ENCODE data around the gene VPS36.

VPS36 gene

DNA sequence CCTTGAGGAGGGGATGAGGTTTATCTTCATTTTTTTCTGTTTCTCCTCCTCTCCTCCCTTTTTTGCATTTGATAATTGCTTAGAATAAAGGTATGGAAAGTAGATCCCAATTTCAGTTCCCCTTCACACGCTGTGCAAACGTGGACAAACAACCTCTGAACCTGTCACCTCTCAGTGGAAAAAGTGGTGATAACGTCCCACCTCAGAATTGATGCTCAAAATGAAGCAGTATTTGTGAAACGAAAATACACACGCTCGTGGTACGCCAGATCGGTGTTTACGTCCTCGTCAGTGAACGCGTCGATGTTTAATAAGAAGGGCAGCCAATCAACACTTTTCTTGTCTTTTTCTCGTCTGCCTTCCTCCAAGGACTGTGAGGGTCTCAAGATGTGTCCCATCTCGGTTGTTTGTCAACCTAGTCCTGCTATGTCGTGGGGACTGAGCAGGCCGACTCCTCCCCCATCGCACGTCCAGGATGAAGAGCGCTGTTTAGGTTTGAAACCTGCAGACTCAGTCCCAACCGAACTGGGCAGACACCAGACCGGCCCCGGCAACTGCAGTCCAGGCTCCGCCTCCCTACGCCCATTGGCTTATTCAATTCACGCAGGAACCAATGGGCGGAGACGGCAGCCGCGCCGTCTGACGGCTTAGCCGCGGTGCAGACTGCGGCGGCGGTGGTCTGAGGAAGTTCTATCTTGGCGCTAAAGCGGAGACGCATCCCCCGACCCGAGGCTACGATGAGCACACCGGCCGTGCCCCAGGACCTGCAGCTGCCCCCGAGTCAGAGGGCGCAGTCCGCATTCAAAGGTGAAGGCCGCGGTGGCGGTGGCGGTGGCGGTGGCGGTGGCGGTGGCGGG, 4.6 kb upstream of the VPS36 start, which contains the start of gene CKAP2:
Gene CKAP2, plus strand, starts transcription at position 659 of the 857 bp plus-strand sequence. Its CDS starts 79 bp downstream, at position 738.
- Histone ChIP-seq H3K18ac (ENCODE audit: low read length) (peak within 1 kb of the TSS; percentile 88), H4K8ac (ENCODE audit: low read depth, low read length) (peak within 1 kb of the TSS; percentile 88), H2BK12ac (ENCODE audit: low read length) (peak within 1 kb of the TSS; percentile 8), H3K4me1 (ENCODE audit: control insufficient read depth in 1 of 2, insufficient read depth in 2 of 2, low read length in 2 of 2) (peaks cover 3% of the 10 kb centered on the region in 2 experiments), H2AFZ (ENCODE audit: insufficient read depth, low read length, poor library complexity) (peak within 1 kb of the TSS; percentile 93), H3K9ac (ENCODE audit: low read length) (peak within 1 kb of the TSS; percentile 70), H3K23ac (ENCODE audit: low read length) (no peak within 1 kb of the TSS), H2BK5ac (ENCODE audit: low read depth, low read length, poor library complexity) (peak within 1 kb of the TSS; percentile 71), H4K91ac (ENCODE audit: low read depth, low read length) (peak within 1 kb of the TSS; percentile 84), H3K9me3 (ENCODE audit: insufficient read depth, low read depth, low read length) (no peaks in the 10 kb centered on the region), H3K79me1 (ENCODE audit: low read length) (peaks cover 10% of the 10 kb centered on the region), H3K27ac (ENCODE audit: low read depth, low read length) (peak within 1 kb of the TSS; percentile 62), H2BK120ac (ENCODE audit: insufficient read depth, low read length, poor library complexity) (peak within 1 kb of the TSS; percentile 74), H2AK5ac (ENCODE audit: low read length) (no peak within 1 kb of the TSS), H4K12ac (ENCODE audit: low read depth, low read length) (peak within 1 kb of the TSS; percentile 91), H3K4me2 (ENCODE audit: low read length) (peak within 1 kb of the TSS; percentile 83), H3K27me3 (ENCODE audit: insufficient read depth, low read length) (no peaks in the 10 kb centered on the region), H3K36me3 (ENCODE audit: control insufficient read depth in 1 of 2, insufficient read depth in 2 of 2, low read length in 2 of 2) (peaks cover 8 to 11% of the 10 kb centered on the region in 2 experiments), H3K4me3 (ENCODE audit: low read depth, low read length) (peak within 1 kb of the TSS; percentile 92), H3K79me2 (ENCODE audit: control insufficient read depth, insufficient read depth, low read length, poor library complexity) (peaks cover 9% of the 10 kb centered on the region), H3K14ac (ENCODE audit: low read length) (peak within 1 kb of the TSS; percentile 67), H3K4ac (ENCODE audit: low read depth, low read length) (peak within 1 kb of the TSS; percentile 65)
- DNase-seq = peak; percentile 95 to 96
- WGBS (ENCODE audit: extremely low coverage, insufficient coverage, insufficient read length) = no CpG with 5 or more reads among the region's 56 CpGs

- H3K4me2 ChIP-seq (ENCODE audit: low read length) = peak overlapping the region; percentile 83
- no peak overlapping the region for H4K91ac ChIP-seq (ENCODE audit: low read depth, low read length)
- H3K4ac ChIP-seq (ENCODE audit: low read depth, low read length) = no peak overlapping the region
- WGBS (ENCODE audit: extremely low coverage, insufficient coverage, insufficient read length) = no CpG with 5 or more reads among the region's 8 CpGs
- no peak overlapping the region for H3K18ac ChIP-seq (ENCODE audit: low read length)
- H2BK120ac ChIP-seq (ENCODE audit: insufficient read depth, low read length, poor library complexity) = no peak overlapping the region
- H3K27ac ChIP-seq (ENCODE audit: low read depth, low read length) = no peak overlapping the region
- H3K14ac ChIP-seq (ENCODE audit: low read length) = no peak overlapping the region
- H3K79me1 ChIP-seq (ENCODE audit: low read length) = peaks cover 14% of the 10 kb centered on the region
- H4K12ac ChIP-seq (ENCODE audit: low read depth, low read length) = no peak overlapping the region
- H3K79me2 ChIP-seq (ENCODE audit: control insufficient read depth, insufficient read depth, low read length, poor library complexity) = peaks cover 11% of the 10 kb centered on the region
- H2AK5ac ChIP-seq (ENCODE audit: low read length) = no peak overlapping the region
- no peak overlapping the region for H2BK5ac ChIP-seq (ENCODE audit: low read depth, low read length, poor library complexity)
- H3K4me1 ChIP-seq (ENCODE audit: control insufficient read depth in 1 of 2, insufficient read depth in 2 of 2, low read length in 2 of 2) = peaks cover 3% of the 10 kb centered on the region in 2 experiments
- H3K36me3 ChIP-seq (ENCODE audit: control insufficient read depth in 1 of 2, insufficient read depth in 2 of 2, low read length in 2 of 2) = peaks cover 5 to 7% of the 10 kb centered on the region in 2 experiments
- no peaks in the 10 kb centered on the region for H3K27me3 ChIP-seq (ENCODE audit: insufficient read depth, low read length)
- H3K4me3 ChIP-seq (ENCODE audit: low read depth, low read length) = peak overlapping the region; percentile 37
- H2BK12ac ChIP-seq (ENCODE audit: low read length) = peak overlapping the region; percentile 8
- H3K9me3 ChIP-seq (ENCODE audit: insufficient read depth, low read depth, low read length) = no peaks in the 10 kb centered on the region
- H4K8ac ChIP-seq (ENCODE audit: low read depth, low read length) = no peak overlapping the region
- no peak overlapping the region for H2AFZ ChIP-seq (ENCODE audit: insufficient read depth, low read length, poor library complexity)
- DNase-seq = peak in 1 of 2 donors; percentile 6
- H3K9ac ChIP-seq (ENCODE audit: low read length) = peak overlapping the region; percentile 9
- H3K23ac ChIP-seq (ENCODE audit: low read length) = no peak overlapping the region
These were observed 4.0 kb upstream of the VPS36 start for GRCh38 chr13:52454459-52454819.

DNA sequence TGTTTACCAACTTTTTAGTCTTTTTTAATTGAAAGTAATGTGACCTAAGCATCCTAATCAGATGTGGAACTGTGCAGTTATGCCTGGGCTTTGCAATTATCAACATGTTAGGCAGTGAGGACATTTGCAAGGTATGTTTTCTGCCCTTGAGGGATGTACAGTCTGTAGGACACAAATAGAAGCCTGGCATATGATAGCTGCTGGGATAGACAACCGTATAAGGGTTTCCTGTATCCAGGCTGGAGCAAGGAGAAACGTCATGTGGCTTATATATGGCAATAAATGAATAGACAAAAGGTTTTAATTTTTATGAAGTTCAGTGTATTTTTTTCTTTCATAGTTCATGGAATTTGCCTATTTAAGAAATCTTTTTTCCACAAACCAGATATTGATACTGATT, 2.0 kb upstream of the VPS36 start:
- no peak overlapping the region for H3K4me2 ChIP-seq (ENCODE audit: low read length)
- H3K27me3 ChIP-seq (ENCODE audit: insufficient read depth, low read length) = no peaks in the 10 kb centered on the region
- H2AFZ ChIP-seq (ENCODE audit: insufficient read depth, low read length, poor library complexity) = no peak overlapping the region
- no peak overlapping the region for H2BK120ac ChIP-seq (ENCODE audit: insufficient read depth, low read length, poor library complexity)
- H4K8ac ChIP-seq (ENCODE audit: low read depth, low read length) = no peak overlapping the region
- no peak overlapping the region for H4K12ac ChIP-seq (ENCODE audit: low read depth, low read length)
- H3K23ac ChIP-seq (ENCODE audit: low read length) = no peak overlapping the region
- no peak overlapping the region for H3K4me3 ChIP-seq (ENCODE audit: low read depth, low read length)
- no peak overlapping the region for H3K18ac ChIP-seq (ENCODE audit: low read length)
- DNase-seq = no peak
- H3K27ac ChIP-seq (ENCODE audit: low read depth, low read length) = no peak overlapping the region
- H2AK5ac ChIP-seq (ENCODE audit: low read length) = no peak overlapping the region
- H2BK5ac ChIP-seq (ENCODE audit: low read depth, low read length, poor library complexity) = no peak overlapping the region
- no peak overlapping the region for H3K9ac ChIP-seq (ENCODE audit: low read length)
- H3K4me1 ChIP-seq (ENCODE audit: control insufficient read depth in 1 of 2, insufficient read depth in 2 of 2, low read length in 2 of 2) = peaks cover 8 to 12% of the 10 kb centered on the region in 2 experiments
- H3K79me1 ChIP-seq (ENCODE audit: low read length) = peaks cover 14% of the 10 kb centered on the region
- H3K79me2 ChIP-seq (ENCODE audit: control insufficient read depth, insufficient read depth, low read length, poor library complexity) = peaks cover 11% of the 10 kb centered on the region
- no peak overlapping the region for H2BK12ac ChIP-seq (ENCODE audit: low read length)
- H3K9me3 ChIP-seq (ENCODE audit: insufficient read depth, low read depth, low read length) = no peaks in the 10 kb centered on the region
- peaks cover 5% of the 10 kb centered on the region in 2 experiments for H3K36me3 ChIP-seq (ENCODE audit: control insufficient read depth in 1 of 2, insufficient read depth in 2 of 2, low read length in 2 of 2)
- WGBS (ENCODE audit: extremely low coverage, insufficient coverage, insufficient read length) = no CpG with 5 or more reads among the region's 2 CpGs
- no peak overlapping the region for H3K4ac ChIP-seq (ENCODE audit: low read depth, low read length)
- no peak overlapping the region for H3K14ac ChIP-seq (ENCODE audit: low read length)
- H4K91ac ChIP-seq (ENCODE audit: low read depth, low read length) = no peak overlapping the region

DNA sequence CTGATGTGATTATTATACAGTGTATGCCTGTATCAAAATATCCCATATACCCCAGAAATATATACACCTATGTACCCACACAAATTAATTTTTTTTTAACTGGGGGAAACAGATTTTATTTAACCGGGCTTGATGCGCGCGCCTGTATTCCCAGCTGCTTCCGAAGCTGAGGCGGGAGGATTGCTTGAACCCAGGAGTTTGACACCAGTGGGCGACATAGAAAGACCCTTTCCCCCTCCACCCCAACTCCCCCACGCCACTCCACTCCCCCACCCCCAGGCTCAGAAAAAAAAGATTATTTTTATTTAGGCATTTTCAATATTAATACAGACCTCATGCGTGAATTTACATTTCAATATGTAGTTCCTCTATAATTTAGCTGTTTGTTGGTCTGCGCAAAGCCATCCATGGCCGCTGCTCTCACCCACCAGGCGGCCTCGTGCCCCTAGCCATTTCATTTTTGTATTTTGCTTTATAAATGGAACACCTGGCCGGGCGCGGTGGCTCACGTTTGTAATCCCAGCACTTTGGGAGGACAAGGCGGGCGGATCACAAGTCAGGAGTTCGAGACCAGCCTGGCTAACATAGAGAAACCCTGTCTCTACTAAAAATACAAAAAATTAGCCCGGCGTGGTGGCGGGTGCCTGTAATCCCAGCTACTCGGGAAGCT, 836 bp upstream of the VPS36 start:
- no CpG with 5 or more reads among the region's 24 CpGs for WGBS (ENCODE audit: extremely low coverage, insufficient coverage, insufficient read length)
- Histone ChIP-seq H2BK12ac (ENCODE audit: low read length) (no peak overlapping the region), H3K14ac (ENCODE audit: low read length) (no peak overlapping the region), H3K4ac (ENCODE audit: low read depth, low read length) (no peak overlapping the region), H3K27ac (ENCODE audit: low read depth, low read length) (no peak overlapping the region), H3K79me1 (ENCODE audit: low read length) (peaks cover 14% of the 10 kb centered on the region), H3K18ac (ENCODE audit: low read length) (no peak overlapping the region), H3K36me3 (ENCODE audit: control insufficient read depth in 1 of 2, insufficient read depth in 2 of 2, low read length in 2 of 2) (no peaks in the 10 kb centered on the region), H4K12ac (ENCODE audit: low read depth, low read length) (no peak overlapping the region), H3K4me1 (ENCODE audit: control insufficient read depth in 1 of 2, insufficient read depth in 2 of 2, low read length in 2 of 2) (peaks cover 9 to 12% of the 10 kb centered on the region in 2 experiments), H2BK120ac (ENCODE audit: insufficient read depth, low read length, poor library complexity) (no peak overlapping the region), H2BK5ac (ENCODE audit: low read depth, low read length, poor library complexity) (no peak overlapping the region), H2AFZ (ENCODE audit: insufficient read depth, low read length, poor library complexity) (no peak overlapping the region), H3K27me3 (ENCODE audit: insufficient read depth, low read length) (no peaks in the 10 kb centered on the region), H3K4me2 (ENCODE audit: low read length) (no peak overlapping the region), H2AK5ac (ENCODE audit: low read length) (no peak overlapping the region), H3K79me2 (ENCODE audit: control insufficient read depth, insufficient read depth, low read length, poor library complexity) (peaks cover 11% of the 10 kb centered on the region), H3K4me3 (ENCODE audit: low read depth, low read length) (no peak overlapping the region), H4K8ac (ENCODE audit: low read depth, low read length) (no peak overlapping the region), H3K23ac (ENCODE audit: low read length) (no peak overlapping the region), H4K91ac (ENCODE audit: low read depth, low read length) (no peak overlapping the region), H3K9me3 (ENCODE audit: insufficient read depth, low read depth, low read length) (no peaks in the 10 kb centered on the region), H3K9ac (ENCODE audit: low read length) (no peak overlapping the region)
- no peak for DNase-seq
